K562 (cell line): ENCODE results near the gene ELP5.

ENCODE experiments used
- EP300 ChIP-seq: IDR thresholded peaks from 2 replicates; pipeline ENCODE4 v1.6.1; 2012; ENCODE audit warnings: low read length, improper control_type of control experiment
- POLR2AphosphoS5 ChIP-seq: IDR thresholded peaks from 2 replicates; pipeline ENCODE4 v1.6.1; 2011; ENCODE audit warnings: mild to moderate bottlenecking, low read depth, low read length, moderate library complexity; ENCODE audit not compliant: control insufficient read depth, insufficient read depth
- ZNF384 ChIP-seq: IDR thresholded peaks from 2 replicates; pipeline ENCODE4 v1.6.1; 2012; ENCODE audit warnings: low read depth, low read length, improper control_type of control experiment
- ZNF583 ChIP-seq: fragments of 250-450 bp; sonication (Bioruptor Pico); IDR thresholded peaks from 2 replicates; pipeline ENCODE4 v1.4.0; 2020
- TF ChIP-seq, protein P1 (sequence below), 3 experiments: IDR thresholded peaks in 2 of 3; conservative IDR thresholded peaks in 1 of 3; 2 replicates each; pipeline ENCODE4 v1.5.1; 2011 to 2012; ENCODE audit warnings: low read length in 3 of 3, mild to moderate bottlenecking in 3 of 3, control low read depth in 2 of 3, improper control_type of control experiment in 1 of 3, inconsistent platforms in 1 of 3, low read depth in 1 of 3, mixed read lengths in 1 of 3, moderate library complexity in 1 of 3; ENCODE audit not compliant: insufficient read depth in 2 of 3
- TF ChIP-seq, protein P2 (sequence below): fragments of 250-450 bp; sonication (Bioruptor Pico); IDR thresholded peaks from 2 replicates; pipeline ENCODE4 v1.5.0; 2021; ENCODE audit warnings: mild to moderate bottlenecking, moderate library complexity
- TF ChIP-seq, protein P3 (sequence below): fragments of 450-650 bp; formaldehyde crosslinking; IDR thresholded peaks from 2 replicates; pipeline ENCODE4 v1.4.0; 2020; ENCODE audit warnings: mild to moderate bottlenecking, moderate library complexity
- TF ChIP-seq, protein P4 (sequence below): fragments of 450-650 bp; IDR thresholded peaks from 2 replicates; pipeline ENCODE4 v1.6.1; 2016; ENCODE audit warnings: low read depth

DNA sequence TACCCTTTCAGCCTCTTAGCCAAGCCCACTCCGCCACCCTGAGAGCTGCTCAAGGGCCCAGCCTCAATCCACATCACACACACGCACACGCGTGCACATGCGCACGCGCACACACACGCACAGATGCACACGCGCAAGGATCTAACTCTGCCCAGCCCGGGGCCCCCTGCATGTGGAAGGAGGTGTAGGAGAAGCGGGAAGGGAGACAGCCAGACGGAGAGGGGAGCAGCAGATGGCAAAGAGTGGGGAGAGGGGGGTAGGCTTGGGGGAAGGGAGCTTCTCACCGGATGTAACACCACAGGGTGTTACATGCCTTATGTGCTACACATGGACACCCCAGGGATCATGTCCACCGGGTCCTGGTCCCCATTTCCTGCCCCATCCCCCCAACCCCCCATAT, 47.7 kb upstream of the ELP5 start:
- TF ChIP-seq ZNF583 (CRISPR knock-in tag) = no peak
- TF ChIP-seq, protein P1, sequence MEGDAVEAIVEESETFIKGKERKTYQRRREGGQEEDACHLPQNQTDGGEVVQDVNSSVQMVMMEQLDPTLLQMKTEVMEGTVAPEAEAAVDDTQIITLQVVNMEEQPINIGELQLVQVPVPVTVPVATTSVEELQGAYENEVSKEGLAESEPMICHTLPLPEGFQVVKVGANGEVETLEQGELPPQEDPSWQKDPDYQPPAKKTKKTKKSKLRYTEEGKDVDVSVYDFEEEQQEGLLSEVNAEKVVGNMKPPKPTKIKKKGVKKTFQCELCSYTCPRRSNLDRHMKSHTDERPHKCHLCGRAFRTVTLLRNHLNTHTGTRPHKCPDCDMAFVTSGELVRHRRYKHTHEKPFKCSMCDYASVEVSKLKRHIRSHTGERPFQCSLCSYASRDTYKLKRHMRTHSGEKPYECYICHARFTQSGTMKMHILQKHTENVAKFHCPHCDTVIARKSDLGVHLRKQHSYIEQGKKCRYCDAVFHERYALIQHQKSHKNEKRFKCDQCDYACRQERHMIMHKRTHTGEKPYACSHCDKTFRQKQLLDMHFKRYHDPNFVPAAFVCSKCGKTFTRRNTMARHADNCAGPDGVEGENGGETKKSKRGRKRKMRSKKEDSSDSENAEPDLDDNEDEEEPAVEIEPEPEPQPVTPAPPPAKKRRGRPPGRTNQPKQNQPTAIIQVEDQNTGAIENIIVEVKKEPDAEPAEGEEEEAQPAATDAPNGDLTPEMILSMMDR (IDR thresholded peaks at IDR 0.05 in 2 of 3, conservative IDR thresholded peaks at IDR 0.05 in 1 of 3; ENCODE audit: insufficient read depth in 2 of 3, low read depth in 1 of 3, low read length in 3 of 3) = no peak
- TF ChIP-seq POLR2AphosphoS5 = no peak
- TF ChIP-seq, protein P2, sequence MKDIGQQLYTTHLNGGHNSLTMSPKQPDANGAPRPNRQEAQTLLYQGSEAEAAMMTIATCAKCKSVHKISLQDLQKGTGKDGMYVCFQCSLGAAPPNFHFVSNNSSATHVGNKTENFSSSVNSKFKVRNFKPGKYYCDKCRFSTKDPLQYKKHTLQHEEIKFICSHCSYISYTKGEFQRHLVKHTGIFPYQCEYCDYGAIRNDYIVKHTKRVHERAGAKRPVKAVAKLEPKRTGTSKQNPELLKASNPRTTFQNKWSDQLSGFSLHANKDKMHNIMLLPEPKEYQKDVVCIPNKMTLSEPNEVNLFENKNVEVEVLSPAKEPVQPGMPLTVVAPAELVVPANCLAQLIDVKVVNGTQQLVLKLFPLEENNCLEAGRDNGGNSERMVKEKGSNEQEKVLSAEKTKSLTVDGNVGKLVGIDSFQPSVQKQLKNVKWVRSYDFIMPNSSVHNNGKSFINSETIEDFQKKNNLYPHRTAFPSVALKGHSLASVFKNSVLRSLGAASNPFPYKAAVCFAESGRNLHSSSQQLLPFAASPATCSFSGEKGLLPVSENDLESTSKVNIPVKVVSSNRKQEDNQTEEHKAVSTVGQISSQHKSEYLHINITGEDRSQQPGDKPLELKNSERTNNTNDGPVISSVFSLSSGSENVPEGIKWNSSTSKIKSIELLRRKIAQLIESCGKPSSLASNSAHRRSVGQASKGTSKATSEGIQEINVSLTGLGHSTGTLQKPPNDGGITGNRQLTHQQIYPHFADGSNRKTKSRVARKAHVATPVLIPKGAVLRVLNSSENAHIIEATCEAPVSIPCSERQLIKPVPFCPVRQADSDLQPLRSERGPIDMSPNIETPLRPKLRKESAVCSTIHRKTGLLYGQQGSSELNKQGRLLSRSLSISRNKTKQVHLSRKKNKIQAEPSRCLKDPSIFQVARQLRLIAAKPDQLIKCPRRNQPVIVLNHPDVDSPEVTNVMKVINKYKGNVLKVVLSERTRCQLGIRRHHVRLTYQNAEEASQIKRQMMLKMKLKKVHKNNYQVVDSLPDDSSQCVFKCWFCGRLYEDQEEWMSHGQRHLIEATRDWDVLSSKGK (CRISPR knock-in tag) = no peak
- TF ChIP-seq EP300 = no peak
- TF ChIP-seq, protein P3, sequence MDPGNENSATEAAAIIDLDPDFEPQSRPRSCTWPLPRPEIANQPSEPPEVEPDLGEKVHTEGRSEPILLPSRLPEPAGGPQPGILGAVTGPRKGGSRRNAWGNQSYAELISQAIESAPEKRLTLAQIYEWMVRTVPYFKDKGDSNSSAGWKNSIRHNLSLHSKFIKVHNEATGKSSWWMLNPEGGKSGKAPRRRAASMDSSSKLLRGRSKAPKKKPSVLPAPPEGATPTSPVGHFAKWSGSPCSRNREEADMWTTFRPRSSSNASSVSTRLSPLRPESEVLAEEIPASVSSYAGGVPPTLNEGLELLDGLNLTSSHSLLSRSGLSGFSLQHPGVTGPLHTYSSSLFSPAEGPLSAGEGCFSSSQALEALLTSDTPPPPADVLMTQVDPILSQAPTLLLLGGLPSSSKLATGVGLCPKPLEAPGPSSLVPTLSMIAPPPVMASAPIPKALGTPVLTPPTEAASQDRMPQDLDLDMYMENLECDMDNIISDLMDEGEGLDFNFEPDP (CRISPR knock-in tag) = no peak
- no peak for TF ChIP-seq ZNF384
- TF ChIP-seq, protein P4, sequence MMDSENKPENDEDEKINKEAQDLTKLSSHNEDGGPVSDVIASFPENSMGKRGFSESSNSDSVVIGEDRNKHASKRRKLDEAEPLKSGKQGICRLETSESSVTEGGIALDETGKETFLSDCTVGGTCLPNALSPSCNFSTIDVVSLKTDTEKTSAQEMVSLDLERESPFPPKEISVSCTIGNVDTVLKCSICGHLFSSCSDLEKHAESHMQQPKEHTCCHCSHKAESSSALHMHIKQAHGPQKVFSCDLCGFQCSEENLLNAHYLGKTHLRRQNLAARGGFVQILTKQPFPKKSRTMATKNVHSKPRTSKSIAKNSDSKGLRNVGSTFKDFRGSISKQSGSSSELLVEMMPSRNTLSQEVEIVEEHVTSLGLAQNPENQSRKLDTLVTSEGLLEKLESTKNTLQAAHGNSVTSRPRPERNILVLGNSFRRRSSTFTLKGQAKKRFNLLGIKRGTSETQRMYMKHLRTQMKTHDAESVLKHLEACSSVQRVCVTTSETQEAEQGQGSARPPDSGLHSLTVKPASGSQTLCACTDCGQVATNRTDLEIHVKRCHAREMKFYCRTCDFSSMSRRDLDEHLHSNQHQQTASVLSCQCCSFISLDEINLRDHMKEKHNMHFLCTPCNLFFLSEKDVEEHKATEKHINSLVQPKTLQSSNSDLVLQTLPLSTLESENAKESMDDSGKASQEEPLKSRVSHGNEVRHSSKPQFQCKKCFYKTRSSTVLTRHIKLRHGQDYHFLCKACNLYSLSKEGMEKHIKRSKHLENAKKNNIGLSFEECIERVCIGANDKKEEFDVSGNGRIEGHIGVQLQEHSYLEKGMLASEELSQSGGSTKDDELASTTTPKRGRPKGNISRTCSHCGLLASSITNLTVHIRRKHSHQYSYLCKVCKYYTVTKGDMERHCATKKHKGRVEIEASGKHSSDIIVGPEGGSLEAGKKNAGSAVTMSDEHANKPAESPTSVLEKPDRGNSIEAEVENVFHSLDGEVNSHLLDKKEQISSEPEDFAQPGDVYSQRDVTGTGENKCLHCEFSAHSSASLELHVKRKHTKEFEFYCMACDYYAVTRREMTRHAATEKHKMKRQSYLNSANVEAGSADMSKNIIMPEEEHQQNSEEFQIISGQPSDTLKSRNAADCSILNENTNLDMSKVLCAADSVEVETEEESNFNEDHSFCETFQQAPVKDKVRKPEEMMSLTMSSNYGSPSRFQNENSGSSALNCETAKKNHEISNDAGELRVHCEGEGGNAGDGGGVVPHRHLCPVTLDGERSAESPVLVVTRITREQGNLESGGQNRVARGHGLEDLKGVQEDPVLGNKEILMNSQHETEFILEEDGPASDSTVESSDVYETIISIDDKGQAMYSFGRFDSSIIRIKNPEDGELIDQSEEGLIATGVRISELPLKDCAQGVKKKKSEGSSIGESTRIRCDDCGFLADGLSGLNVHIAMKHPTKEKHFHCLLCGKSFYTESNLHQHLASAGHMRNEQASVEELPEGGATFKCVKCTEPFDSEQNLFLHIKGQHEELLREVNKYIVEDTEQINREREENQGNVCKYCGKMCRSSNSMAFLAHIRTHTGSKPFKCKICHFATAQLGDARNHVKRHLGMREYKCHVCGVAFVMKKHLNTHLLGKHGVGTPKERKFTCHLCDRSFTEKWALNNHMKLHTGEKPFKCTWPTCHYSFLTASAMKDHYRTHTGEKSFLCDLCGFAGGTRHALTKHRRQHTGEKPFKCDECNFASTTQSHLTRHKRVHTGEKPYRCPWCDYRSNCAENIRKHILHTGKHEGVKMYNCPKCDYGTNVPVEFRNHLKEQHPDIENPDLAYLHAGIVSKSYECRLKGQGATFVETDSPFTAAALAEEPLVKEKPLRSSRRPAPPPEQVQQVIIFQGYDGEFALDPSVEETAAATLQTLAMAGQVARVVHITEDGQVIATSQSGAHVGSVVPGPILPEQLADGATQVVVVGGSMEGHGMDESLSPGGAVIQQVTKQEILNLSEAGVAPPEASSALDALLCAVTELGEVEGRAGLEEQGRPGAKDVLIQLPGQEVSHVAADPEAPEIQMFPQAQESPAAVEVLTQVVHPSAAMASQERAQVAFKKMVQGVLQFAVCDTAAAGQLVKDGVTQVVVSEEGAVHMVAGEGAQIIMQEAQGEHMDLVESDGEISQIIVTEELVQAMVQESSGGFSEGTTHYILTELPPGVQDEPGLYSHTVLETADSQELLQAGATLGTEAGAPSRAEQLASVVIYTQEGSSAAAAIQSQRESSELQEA = no peak
